GM06990 (cell line): ENCODE data around the gene SUSD1.

ENCODE experiments used
- DNase-seq: peaks from one replicate; pipeline ENCODE4 v3.0.0-alpha.2; 2011; ENCODE audit not compliant: insufficient read length; ENCODE audit errors: extremely low read depth
- H3K27me3 ChIP-seq: replicated peaks from 2 replicates; pipeline ENCODE4 v1.6.0; 2011; ENCODE audit warnings: low read length; ENCODE audit not compliant: control insufficient read depth, insufficient read depth
- H3K36me3 ChIP-seq: 2 replicates; pipeline ENCODE4 v1.5.1; 2011; ENCODE audit warnings: low read length; ENCODE audit not compliant: control insufficient read depth, insufficient read depth
- H3K4me3 ChIP-seq: replicated peaks from 2 replicates; pipeline ENCODE4 v1.5.1; 2011; ENCODE audit warnings: low read depth, mild to moderate bottlenecking, control low read depth, low read length
- CTCF ChIP-seq: IDR thresholded peaks from 2 replicates; pipeline ENCODE4 v1.5.1; 2011; ENCODE audit warnings: low read length, control low read depth, mild to moderate bottlenecking, inconsistent platforms; ENCODE audit not compliant: insufficient read depth, poor library complexity, severe bottlenecking

Gene SUSD1

GRCh38 chr9:111993319-111993718 lies 181.8 kb downstream of the SUSD1 start:
- TF ChIP-seq CTCF: no peak
- H3K4me3 ChIP-seq: no peak overlapping the region
- H3K27me3 ChIP-seq: no peaks in the 10 kb centered on the region
- DNase-seq: no peak
- no peaks in the 10 kb centered on the region for H3K36me3 ChIP-seq

- TF ChIP-seq CTCF: no peak
- Histone ChIP-seq H3K27me3 (no peaks in the 10 kb centered on the region), H3K4me3 (no peak overlapping the region), H3K36me3 (no peaks in the 10 kb centered on the region)
- DNase-seq: peak; percentile 56
Observed at GRCh38 chr9:111992523-111992922, 182.6 kb downstream of the SUSD1 start.

- H3K36me3 ChIP-seq: no peaks in the 10 kb centered on the region
- TF ChIP-seq CTCF: no peak
- no peak overlapping the region for H3K4me3 ChIP-seq
- no peak for DNase-seq
- no peaks in the 10 kb centered on the region for H3K27me3 ChIP-seq
Observed at GRCh38 chr9:111991179-111991578, 183.9 kb downstream of the SUSD1 start.
